OCI-LY3 (cell line): ENCODE data around the gene CDKL2.
A peak's percentile ranks its signal among the peaks of the same experiment; 100 is the strongest.
"Not testable (repeated sequence)": the region's sequence is repeated elsewhere in the genome, so short reads cannot be mapped to it uniquely, and the experiment has no call there.

ENCODE experiments used
- H2AFZ ChIP-seq: fragments of 200-600, 300-600 bp; shearing (Covaris generic); 2 replicates; pipeline ENCODE4 v1.6.0; 2014; ENCODE audit warnings: antibody characterized with exemption, low read depth, low read length
- H3K27ac ChIP-seq: fragments of 200-600, 300-600 bp; sonication (generic); 2 replicates; pipeline ENCODE4 v1.5.1; 2014; ENCODE audit warnings: mild to moderate bottlenecking, low read length, moderate library complexity, mixed read lengths
- H3K27me3 ChIP-seq: fragments of 200-600, 300-600 bp; sonication (generic); 2 replicates; pipeline ENCODE4 v1.6.1; 2014; ENCODE audit warnings: low read depth, low read length, mixed read lengths
- H3K36me3 ChIP-seq: fragments of 200-600, 300-600 bp; sonication (generic); replicated peaks from 2 replicates; pipeline ENCODE3; 2014; ENCODE audit warnings: low read depth, low read length, mixed read lengths
- H3K4me1 ChIP-seq: fragments of 300-600, 200-600 bp; sonication (generic); 2 replicates; pipeline ENCODE4 v1.6.1; 2014; ENCODE audit warnings: low read length, mixed read lengths
- H3K4me2 ChIP-seq: fragments of 200-600, 300-600 bp; sonication (generic); 2 replicates; pipeline ENCODE4 v1.6.1; 2014; ENCODE audit warnings: low read length, mixed read lengths
- H3K4me3 ChIP-seq: fragments of 300-600, 200-600 bp; sonication (generic); 2 replicates; pipeline ENCODE4 v1.5.1; 2014; ENCODE audit warnings: antibody characterized with exemption, mild to moderate bottlenecking, low read length, moderate library complexity
- H3K79me2 ChIP-seq: fragments of 300-600, 200-600 bp; shearing (Covaris generic); 2 replicates; pipeline ENCODE4 v1.6.1; 2014; ENCODE audit warnings: mild to moderate bottlenecking, low read length, mixed read lengths
- H3K9ac ChIP-seq: fragments of 300-600, 200-600 bp; shearing (Covaris generic); 2 replicates; pipeline ENCODE4 v1.6.0; 2014; ENCODE audit warnings: mild to moderate bottlenecking, low read length, moderate library complexity
- H3K9me3 ChIP-seq: fragments of 200-600, 300-600 bp; shearing (Covaris generic); 2 replicates; pipeline ENCODE4 v1.6.1; 2014; ENCODE audit warnings: low read length, mixed read lengths; ENCODE audit not compliant: insufficient read depth
- H4K20me1 ChIP-seq: fragments of 200-600, 300-600 bp; sonication (generic); 2 replicates; pipeline ENCODE4 v1.6.1; 2016; ENCODE audit warnings: low read length, mixed read lengths; ENCODE audit not compliant: insufficient read depth
- EZH2phosphoT487 ChIP-seq: fragments of 200-600 bp; shearing (Covaris generic); IDR thresholded peaks from 2 replicates; pipeline ENCODE4 v1.6.1; 2018; ENCODE audit warnings: antibody characterized with exemption, mixed run types, low read depth
- TF ChIP-seq, protein P1 (sequence below): fragments of 200-600, 300-600 bp; sonication (generic); IDR thresholded peaks from 2 replicates; pipeline ENCODE4 v1.5.1; 2014; ENCODE audit warnings: antibody characterized with exemption, low read length, low read depth

CDKL2 gene

GRCh38 chr4:75671802-75672421 lies 41.6 kb upstream of the CDKL2 start:
- H3K9me3 ChIP-seq, result no peaks in the 10 kb centered on the region
- H4K20me1 ChIP-seq, result peaks cover 54% of the 10 kb centered on the region
- H3K4me1 ChIP-seq, result peaks cover 27% of the 10 kb centered on the region
- H3K4me2 ChIP-seq, result peak overlapping the region; percentile 82
- H2AFZ ChIP-seq, result no peak overlapping the region
- no peaks in the 10 kb centered on the region for H3K36me3 ChIP-seq
- TF ChIP-seq EZH2phosphoT487, result no peak
- TF ChIP-seq, protein P1, sequence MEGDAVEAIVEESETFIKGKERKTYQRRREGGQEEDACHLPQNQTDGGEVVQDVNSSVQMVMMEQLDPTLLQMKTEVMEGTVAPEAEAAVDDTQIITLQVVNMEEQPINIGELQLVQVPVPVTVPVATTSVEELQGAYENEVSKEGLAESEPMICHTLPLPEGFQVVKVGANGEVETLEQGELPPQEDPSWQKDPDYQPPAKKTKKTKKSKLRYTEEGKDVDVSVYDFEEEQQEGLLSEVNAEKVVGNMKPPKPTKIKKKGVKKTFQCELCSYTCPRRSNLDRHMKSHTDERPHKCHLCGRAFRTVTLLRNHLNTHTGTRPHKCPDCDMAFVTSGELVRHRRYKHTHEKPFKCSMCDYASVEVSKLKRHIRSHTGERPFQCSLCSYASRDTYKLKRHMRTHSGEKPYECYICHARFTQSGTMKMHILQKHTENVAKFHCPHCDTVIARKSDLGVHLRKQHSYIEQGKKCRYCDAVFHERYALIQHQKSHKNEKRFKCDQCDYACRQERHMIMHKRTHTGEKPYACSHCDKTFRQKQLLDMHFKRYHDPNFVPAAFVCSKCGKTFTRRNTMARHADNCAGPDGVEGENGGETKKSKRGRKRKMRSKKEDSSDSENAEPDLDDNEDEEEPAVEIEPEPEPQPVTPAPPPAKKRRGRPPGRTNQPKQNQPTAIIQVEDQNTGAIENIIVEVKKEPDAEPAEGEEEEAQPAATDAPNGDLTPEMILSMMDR, result no peak
- peak overlapping the region; percentile 85 for H3K27ac ChIP-seq
- H3K27me3 ChIP-seq, result no peaks in the 10 kb centered on the region
- H3K4me3 ChIP-seq, result peak overlapping the region; percentile 87
- peaks cover 68% of the 10 kb centered on the region for H3K79me2 ChIP-seq
- peak overlapping the region; percentile 95 for H3K9ac ChIP-seq

DNA sequence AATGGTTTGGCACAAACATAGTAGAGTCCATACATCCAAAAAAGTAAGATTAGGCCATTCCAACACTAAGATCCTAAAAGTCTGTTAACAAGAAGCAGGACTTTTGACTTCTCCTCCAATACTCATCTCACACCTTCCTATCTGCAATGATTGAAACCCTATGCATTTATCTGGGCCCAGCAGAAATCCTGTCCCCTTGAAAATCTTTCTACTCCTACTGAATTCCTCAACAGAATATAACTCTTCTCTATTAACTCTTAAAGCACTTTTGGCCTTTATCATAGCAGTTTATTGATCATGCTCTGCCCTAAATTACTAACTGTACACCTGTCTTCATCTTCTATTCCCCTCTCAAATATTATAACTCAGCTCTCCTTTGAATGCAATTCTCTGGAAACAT lies 38.3 kb upstream of the CDKL2 start:
- Histone ChIP-seq H3K79me2 (peaks cover 96% of the 10 kb centered on the region), H3K27ac (no peak overlapping the region), H3K27me3 (no peaks in the 10 kb centered on the region), H3K4me1 (peaks cover 21% of the 10 kb centered on the region), H2AFZ (no peak overlapping the region), H4K20me1 (peaks cover 84% of the 10 kb centered on the region), H3K4me2 (no peak overlapping the region), H3K36me3 (peaks cover 3% of the 10 kb centered on the region), H3K9me3 (no peaks in the 10 kb centered on the region), H3K4me3 (no peak overlapping the region), H3K9ac (no peak overlapping the region)
- TF ChIP-seq EZH2phosphoT487, result no peak
- TF ChIP-seq, protein P1, result no peak

GRCh38 chr4:75667636-75668035 lies 37.3 kb upstream of the CDKL2 start:
- Histone ChIP-seq H4K20me1 (peaks cover 90% of the 10 kb centered on the region), H3K79me2 (peaks cover 100% of the 10 kb centered on the region), H3K4me1 (peaks cover 21% of the 10 kb centered on the region)
- H3K4me2 ChIP-seq, H3K27ac ChIP-seq, H3K4me3 ChIP-seq, H3K36me3 ChIP-seq, H3K27me3 ChIP-seq, H2AFZ ChIP-seq, H3K9me3 ChIP-seq, H3K9ac ChIP-seq: not testable (repeated sequence)

DNA sequence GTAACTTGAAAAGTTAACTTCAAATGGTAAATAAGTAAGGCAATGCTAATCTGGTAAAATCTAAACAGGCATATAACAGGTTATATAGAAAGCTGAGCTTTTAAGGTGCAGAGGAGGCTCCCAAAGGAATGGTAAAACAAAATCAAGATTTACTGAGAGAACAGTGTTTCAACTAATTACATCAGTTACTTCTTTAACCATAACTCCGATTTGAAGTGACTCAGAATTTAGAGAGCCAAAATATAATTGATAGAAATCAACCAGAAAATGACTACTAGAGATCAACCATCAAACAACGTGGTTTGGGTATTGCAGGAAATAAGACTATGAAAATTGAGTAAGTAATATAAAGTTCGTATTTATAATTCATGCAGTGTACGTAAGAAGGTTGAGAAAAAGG lies 36.0 kb upstream of the CDKL2 start:
- peaks cover 99% of the 10 kb centered on the region for H3K79me2 ChIP-seq
- no peaks in the 10 kb centered on the region for H3K9me3 ChIP-seq
- peaks cover 6% of the 10 kb centered on the region for H3K36me3 ChIP-seq
- no peak overlapping the region for H3K4me2 ChIP-seq
- no peak overlapping the region for H3K4me3 ChIP-seq
- peaks cover 92% of the 10 kb centered on the region for H4K20me1 ChIP-seq
- H3K4me1 ChIP-seq, result peaks cover 17% of the 10 kb centered on the region
- no peak overlapping the region for H3K27ac ChIP-seq
- TF ChIP-seq, protein P1, result no peak
- no peak for TF ChIP-seq EZH2phosphoT487
- H2AFZ ChIP-seq, result no peak overlapping the region
- no peak overlapping the region for H3K9ac ChIP-seq
- H3K27me3 ChIP-seq, result no peaks in the 10 kb centered on the region

DNA sequence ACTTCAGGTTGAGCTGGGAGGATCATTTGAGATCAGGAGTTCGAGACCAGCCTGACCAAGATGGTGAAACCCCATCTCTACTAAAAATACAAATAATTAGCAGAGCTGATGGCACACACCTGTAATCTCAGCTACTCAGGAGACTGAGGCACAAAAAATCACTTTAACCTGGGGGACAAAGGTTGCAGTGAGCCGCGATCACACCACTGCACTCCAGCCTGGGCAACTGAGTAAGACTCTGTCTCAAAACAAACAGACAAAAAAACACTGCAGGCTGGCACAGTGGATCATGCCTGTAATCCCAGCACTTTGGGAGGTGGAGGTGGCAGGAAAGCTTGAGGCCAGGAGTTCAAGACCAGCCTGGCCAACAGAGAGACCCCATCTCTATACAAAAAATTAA lies 34.3 kb upstream of the CDKL2 start:
- not testable (repeated sequence) for H3K27me3 ChIP-seq, H3K27ac ChIP-seq, H3K4me3 ChIP-seq, H2AFZ ChIP-seq, H3K9me3 ChIP-seq, H3K9ac ChIP-seq, H3K4me2 ChIP-seq, H3K4me1 ChIP-seq
- Histone ChIP-seq H4K20me1 (peaks cover 88% of the 10 kb centered on the region), H3K36me3 (peaks cover 14% of the 10 kb centered on the region), H3K79me2 (peaks cover 99% of the 10 kb centered on the region)
